ENCODE measurements around the gene RXFP4. TPM values are rescaled to one million over a fixed set of nuclear protein-coding genes. Genes with fewer than 3 reads are reported as not detected.

Gene RXFP4
- total RNA-seq, 1 donor from 2014 or later = not detected

DNA sequence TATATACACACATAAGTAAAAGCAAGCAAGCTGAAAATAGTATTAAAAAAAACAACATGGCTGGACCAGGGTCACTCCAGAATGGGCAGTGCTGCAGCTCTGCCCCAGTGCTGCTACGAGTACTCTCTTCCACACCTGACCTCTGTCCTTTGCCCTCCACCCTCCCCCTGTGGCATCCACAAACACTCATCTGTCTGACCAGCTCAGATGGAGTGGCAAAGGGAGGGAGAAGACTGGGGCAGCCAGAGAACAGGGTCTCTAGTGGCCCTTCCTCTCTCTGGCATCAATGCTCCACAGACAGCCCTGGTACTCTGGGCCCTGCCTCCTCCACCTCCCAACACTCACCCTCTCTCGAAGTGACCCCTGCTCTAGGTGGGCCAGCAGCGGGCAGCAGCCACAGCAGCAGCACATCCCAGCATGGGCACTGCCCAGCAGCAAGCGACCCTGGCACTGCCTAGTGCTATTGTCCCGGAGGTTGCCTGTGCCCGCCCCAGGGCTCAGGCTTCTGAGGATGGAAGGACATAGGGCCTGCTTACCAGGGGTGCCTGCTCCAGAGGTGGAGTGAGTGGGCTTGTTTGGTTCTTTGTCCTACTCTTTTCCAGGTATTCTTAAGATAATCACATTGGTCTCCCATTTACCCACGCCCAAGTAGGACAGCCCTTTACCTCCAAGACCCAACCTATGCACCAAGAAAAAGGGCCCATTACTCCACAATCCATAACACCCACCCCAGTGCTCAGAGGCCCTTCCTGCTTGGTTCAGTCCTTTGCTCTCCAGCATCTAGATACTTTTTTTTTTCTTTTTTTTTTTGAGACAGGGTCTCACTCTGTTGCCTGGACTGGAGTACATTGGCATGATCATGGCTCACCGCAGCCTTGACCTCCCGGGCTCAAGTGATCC, 30.7 kb downstream of the RXFP4 start:
- TF ChIP-seq, protein P1, sequence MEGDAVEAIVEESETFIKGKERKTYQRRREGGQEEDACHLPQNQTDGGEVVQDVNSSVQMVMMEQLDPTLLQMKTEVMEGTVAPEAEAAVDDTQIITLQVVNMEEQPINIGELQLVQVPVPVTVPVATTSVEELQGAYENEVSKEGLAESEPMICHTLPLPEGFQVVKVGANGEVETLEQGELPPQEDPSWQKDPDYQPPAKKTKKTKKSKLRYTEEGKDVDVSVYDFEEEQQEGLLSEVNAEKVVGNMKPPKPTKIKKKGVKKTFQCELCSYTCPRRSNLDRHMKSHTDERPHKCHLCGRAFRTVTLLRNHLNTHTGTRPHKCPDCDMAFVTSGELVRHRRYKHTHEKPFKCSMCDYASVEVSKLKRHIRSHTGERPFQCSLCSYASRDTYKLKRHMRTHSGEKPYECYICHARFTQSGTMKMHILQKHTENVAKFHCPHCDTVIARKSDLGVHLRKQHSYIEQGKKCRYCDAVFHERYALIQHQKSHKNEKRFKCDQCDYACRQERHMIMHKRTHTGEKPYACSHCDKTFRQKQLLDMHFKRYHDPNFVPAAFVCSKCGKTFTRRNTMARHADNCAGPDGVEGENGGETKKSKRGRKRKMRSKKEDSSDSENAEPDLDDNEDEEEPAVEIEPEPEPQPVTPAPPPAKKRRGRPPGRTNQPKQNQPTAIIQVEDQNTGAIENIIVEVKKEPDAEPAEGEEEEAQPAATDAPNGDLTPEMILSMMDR (IDR thresholded peaks at IDR 0.05) = no peak
- DNase-seq (ENCODE audit: extremely low spot score, unreplicated experiment) = no peak
- peaks cover 24% of the 10 kb centered on the region for H3K36me3 Mint-ChIP-seq (ENCODE audit: unreplicated experiment)
- H3K9me3 Mint-ChIP-seq (ENCODE audit: unreplicated experiment) = no peaks in the 10 kb centered on the region
- no peak overlapping the region for H3K4me3 Mint-ChIP-seq (ENCODE audit: unreplicated experiment)
- peak overlapping the region; percentile 64 for H3K27ac Mint-ChIP-seq (ENCODE audit: unreplicated experiment)
- H3K4me1 Mint-ChIP-seq (ENCODE audit: unreplicated experiment) = peaks cover 89% of the 10 kb centered on the region
- H3K27me3 Mint-ChIP-seq (ENCODE audit: unreplicated experiment) = no peaks in the 10 kb centered on the region

DNA sequence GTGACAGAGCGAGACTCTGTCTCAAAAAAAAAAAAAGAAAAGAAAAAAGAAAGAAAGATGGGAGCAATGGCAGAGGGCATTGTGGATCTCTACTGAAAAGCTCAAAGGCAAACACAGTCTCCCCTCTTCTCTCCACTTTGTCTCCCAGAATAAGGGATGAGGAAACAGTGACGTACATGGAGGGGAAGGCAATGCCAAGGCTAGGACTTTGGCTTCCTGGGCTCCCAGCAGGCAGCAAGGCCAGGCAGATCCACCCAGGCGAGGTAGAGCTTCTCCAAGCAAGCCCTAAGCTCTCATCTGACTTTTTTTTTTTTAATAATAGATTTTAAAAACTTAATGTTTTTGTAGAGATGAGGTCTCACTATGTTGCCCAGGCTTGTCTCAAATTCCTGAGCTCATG, 32.3 kb downstream of the RXFP4 start:
- TF ChIP-seq, protein P1 (IDR thresholded peaks at IDR 0.05) = no peak
- Mint-ChIP-seq H3K27ac (ENCODE audit: unreplicated experiment) (peak overlapping the region; percentile 80), H3K4me1 (ENCODE audit: unreplicated experiment) (peaks cover 81% of the 10 kb centered on the region), H3K36me3 (ENCODE audit: unreplicated experiment) (peaks cover 15% of the 10 kb centered on the region), H3K9me3 (ENCODE audit: unreplicated experiment) (no peaks in the 10 kb centered on the region), H3K27me3 (ENCODE audit: unreplicated experiment) (no peaks in the 10 kb centered on the region), H3K4me3 (ENCODE audit: unreplicated experiment) (no peak overlapping the region)
- no peak for DNase-seq (ENCODE audit: extremely low spot score, unreplicated experiment)

DNA sequence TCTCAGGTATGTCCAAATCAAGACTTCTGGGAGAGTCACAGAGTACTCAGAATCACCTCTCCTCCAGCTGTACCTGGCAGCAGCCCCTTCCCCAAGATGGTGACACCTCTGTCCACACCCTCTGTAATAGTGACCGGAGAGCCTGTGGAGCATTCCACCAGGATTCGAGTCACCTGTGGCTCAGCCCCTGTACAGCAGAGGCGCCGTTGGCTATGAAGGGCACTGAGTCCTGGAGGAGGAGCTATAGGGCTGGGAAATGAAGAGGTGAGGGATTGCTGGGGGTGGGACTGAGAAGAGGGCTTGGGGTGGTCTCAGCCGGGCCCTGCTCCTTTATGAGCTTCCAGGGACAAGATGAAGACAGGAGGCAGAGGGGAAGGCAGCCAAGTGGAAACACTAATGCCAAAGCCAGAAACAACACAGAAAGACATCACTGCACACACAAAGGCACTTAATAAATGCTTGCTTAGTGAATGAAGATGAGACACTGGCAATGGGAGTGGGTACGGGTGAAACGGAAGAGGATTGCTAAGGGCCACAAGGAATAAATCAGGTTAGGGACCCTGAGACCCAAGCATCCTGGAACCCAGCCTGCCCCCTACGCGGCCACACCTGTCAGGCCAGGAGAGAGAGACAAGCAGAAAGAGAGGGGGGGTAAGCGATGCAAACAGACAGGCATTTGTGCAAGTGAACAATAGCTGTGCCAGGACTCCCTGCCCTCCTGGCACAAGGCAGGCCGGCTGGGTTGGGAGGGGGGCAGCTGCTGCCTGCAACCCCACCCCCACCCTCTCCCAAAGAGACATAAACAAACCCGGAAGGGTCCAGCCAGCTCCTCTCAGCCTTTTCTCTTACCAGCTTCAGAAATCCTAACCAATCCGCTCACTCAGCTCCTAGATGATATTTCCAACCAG, 33.0 kb downstream of the RXFP4 start:
- Mint-ChIP-seq H3K36me3 (ENCODE audit: unreplicated experiment) (peaks cover 12% of the 10 kb centered on the region), H3K27ac (ENCODE audit: unreplicated experiment) (peak overlapping the region; percentile 98), H3K4me1 (ENCODE audit: unreplicated experiment) (peaks cover 82% of the 10 kb centered on the region), H3K9me3 (ENCODE audit: unreplicated experiment) (no peaks in the 10 kb centered on the region), H3K27me3 (ENCODE audit: unreplicated experiment) (no peaks in the 10 kb centered on the region), H3K4me3 (ENCODE audit: unreplicated experiment) (peak overlapping the region; percentile 88)
- TF ChIP-seq, protein P1 (IDR thresholded peaks at IDR 0.05) = no peak
- DNase-seq (ENCODE audit: extremely low spot score, unreplicated experiment) = no peak

DNA sequence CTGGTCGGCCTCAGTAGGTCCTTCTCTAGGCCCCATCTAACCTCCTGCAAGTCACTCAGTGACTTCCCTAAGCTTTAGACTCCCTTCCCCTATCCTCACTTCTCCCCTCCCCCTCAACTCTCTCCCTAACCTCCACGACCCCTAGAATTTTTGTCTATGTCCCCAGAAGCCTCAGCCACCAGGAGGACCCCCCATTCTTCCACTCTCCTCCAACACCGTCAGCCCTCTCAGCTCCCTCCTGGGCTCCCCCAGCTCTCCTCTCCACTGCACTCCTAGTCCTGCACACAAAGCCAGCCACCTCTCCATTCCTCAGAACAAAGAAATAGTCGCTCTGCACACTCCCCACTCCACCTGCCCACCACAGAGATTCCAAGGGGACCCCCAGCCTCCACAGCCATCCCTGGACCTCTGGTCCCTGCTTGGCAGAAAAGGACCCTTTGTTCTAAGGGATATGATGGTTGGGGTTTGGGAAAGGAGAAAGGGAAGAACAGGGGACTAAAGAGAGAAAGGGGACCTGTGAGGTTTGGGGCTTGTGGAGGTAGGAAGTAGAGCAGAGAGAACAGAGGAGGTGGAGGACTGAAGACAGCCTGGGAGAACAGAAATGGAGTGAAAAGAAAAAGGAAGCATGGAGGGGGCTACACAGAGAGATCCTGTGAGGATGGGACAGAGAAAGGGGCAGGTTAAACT, 34.1 kb downstream of the RXFP4 start:
- H3K9me3 Mint-ChIP-seq (ENCODE audit: unreplicated experiment) = no peaks in the 10 kb centered on the region
- H3K4me1 Mint-ChIP-seq (ENCODE audit: unreplicated experiment) = peaks cover 82% of the 10 kb centered on the region
- TF ChIP-seq, protein P1 (IDR thresholded peaks at IDR 0.05) = no peak
- peaks cover 2% of the 10 kb centered on the region for H3K36me3 Mint-ChIP-seq (ENCODE audit: unreplicated experiment)
- DNase-seq (ENCODE audit: extremely low spot score, unreplicated experiment) = no peak
- H3K4me3 Mint-ChIP-seq (ENCODE audit: unreplicated experiment) = peak overlapping the region; percentile 88
- peak overlapping the region; percentile 98 for H3K27ac Mint-ChIP-seq (ENCODE audit: unreplicated experiment)
- no peaks in the 10 kb centered on the region for H3K27me3 Mint-ChIP-seq (ENCODE audit: unreplicated experiment)

Data from osteocyte (in vitro differentiated cells).